ENCODE data around the gene LOX.

DNA sequence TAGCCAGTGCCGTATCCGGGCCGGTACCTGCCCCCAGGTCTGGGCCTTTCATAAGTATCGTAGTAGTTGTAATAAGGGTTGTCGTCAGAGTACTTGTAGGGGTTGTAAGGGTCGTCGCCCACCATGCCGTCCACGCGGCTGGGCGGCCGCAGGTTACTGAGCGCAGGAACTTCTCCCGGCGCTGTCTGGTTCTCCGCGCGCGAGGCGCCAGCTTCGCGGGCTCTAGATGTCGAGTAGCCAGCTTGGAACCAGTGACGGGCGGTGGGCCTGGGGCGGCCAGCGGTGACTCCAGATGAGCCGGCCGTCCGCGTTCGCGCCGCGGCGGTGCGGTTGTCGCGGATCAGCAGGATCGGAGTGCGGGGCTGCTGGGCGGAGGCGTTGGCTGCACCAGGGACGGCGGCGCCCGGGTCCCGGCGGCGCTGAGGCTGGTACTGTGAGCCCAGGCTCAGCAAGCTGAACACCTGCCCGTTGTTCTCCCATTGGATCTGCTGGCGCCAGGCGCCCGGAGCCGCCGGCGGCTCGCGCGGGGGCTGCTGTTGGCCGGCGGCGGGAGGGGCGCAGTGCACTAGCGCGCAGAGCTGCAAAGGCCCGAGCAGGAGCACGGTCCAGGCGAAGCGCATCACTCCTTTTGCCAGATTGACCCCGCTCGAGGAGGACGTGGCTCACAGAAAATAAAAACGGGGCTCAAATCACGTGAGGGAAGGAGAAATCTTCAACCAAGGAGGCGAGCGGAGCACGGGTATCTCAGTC is 518 bp downstream of the LOX start:
- TF ChIP-seq POLR2A (IDR thresholded peaks at IDR 0.05) (no peak), CTCF (IDR thresholded peaks at IDR 0.05) (no peak), POLR2AphosphoS5 (IDR thresholded peaks at IDR 0.05; ENCODE audit: insufficient read depth in 1 of 2, low read depth in 1 of 2) (no peak)

All from vagina (tissue), 2 donors.